ENCODE results near the gene SLC9A4.
"Not testable (repeated sequence)": the region's sequence is repeated elsewhere in the genome, so short reads cannot be mapped to it uniquely, and the experiment has no call there.

Gene SLC9A4

DNA sequence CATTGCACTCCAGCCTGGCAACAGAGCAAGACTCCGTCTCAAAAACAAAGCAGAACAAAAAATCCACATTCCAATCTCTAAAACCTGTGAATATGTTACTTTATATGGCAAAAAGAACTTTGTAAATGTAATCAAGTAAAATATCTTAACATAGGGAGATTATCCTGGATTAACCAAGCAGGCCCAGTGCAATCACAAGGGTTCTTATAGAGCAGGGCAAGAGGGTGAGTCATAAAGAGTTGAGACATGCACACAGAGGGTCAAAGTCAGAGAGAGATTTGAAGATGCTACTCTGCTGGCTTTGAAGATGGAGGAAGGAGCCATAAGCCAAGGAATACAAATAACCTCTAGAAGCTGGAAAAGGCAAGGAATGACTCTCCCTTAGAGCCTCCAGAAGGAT is 85.4 kb downstream of the SLC9A4 start:
- no peak for DNase-seq

GRCh38 chr2:102562542-102562941 is 89.5 kb downstream of the SLC9A4 start:
- DNase-seq, result not testable (repeated sequence)

GRCh38 chr2:102575888-102576287 is 102.9 kb downstream of the SLC9A4 start:
- no peak for DNase-seq

DNA sequence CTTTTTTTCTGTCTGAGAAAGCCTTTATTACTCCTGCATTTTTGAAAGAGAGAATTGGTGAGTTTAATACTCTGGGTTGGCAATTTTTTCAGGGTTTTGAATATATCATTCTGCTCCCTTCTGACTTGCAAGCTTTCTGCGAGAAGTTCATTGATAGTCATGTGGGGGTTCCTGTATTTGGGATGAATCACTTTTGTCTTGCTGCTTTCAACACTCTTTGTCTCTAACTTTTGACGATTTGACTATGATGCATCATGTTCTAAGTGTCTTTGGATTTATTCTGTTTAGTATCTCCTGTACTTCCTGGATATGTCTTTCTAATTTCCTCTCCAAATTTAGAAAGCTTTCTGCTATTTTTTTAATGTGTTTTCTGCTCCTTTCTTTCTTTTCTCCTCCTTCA is 105.3 kb downstream of the SLC9A4 start:
- DNase-seq, result no peak

DNA sequence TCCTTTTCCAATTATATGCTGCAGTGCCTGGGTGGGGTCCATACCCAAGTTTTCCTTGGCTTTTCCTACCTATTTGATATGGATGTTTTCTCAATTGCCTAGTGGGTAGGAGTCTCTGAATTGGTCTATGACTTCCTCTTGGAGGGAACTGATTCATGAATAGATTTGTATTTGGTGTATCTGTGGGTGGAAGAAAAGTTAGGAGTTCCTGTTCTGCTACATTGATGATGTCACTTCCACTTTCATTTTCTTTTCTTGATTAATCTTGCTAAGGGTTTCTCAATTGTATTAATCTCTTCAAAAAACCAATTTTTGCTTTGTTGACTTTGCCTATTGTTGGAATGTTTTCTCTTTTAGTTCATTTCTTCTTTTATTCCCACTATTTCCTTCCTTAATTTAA is 108.9 kb downstream of the SLC9A4 start:
- DNase-seq, result no peak

DNA sequence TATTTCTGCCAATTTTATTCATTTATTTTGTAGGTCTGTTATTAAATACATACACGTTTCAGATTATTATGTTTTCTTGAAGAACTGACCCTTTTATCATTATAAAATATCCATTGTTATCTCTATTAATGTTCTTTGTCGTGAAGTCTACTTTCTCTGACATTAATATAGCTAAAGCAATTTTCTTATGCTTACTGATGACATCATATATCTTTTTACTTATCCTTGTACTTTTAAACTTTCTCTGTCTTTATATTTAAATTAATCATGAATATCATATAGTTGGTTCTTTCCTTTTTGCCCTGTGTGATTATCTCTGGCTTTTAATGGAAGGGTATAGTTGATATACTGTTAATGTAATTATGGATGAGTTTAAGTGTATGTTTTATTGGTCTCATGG is 109.8 kb downstream of the SLC9A4 start:
- no peak for DNase-seq

Measured in DMS79 treated with DMSO at 0.1 percent for 48 hours (cell line).